ENCODE data around the gene RAB23. TPM values are rescaled to one million over a fixed set of nuclear protein-coding genes. Genes with fewer than 3 reads are reported as not detected.

Gene RAB23
- total and polyA plus RNA-seq, 2 of the 8 experiments (the other 6 are each of a cell fraction or from before 2014, with no cell fraction given), result 6.5 to 17.2 TPM

DNA sequence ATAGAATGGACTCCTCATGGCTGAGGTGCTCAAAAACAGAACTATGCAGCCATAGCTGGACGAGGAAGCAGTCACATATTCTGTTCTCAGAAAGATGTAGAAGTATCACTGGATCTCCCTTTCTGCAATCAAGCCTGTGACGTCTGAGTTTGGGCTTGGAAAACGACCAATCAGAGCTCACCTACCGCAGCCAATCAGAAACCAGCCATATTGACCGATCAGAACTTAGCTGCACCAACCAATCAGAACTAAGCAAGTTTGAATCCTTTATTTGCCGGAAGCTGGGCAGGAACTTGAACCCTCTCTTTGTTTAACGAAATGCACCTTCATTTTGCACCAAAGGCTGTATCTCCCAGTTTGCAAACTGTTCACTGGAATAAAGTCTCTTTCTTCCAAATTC is 21.8 kb upstream of the RAB23 start:
- FAIRE-seq (no peak), DNase-seq (ENCODE audit: low read depth in 1 of 2, low spot score in 2 of 2) (no peak)
- Histone ChIP-seq H3K4me3 (ENCODE audit: extremely low read depth in 1 of 4, insufficient read depth in 2 of 4, low read depth in 3 of 4, low read length in 4 of 4) (no peak overlapping the region), H3K23ac (ENCODE audit: insufficient read length) (no peak overlapping the region), H3K4me2 (ENCODE audit: insufficient read depth in 1 of 2, low read depth in 2 of 2, low read length in 2 of 2) (no peak overlapping the region), H4K20me1 (replicated peaks in 1 of 2; ENCODE audit: control insufficient read depth in 1 of 2, insufficient read depth in 2 of 2, low read length in 2 of 2) (no peaks in the 10 kb centered on the region), H2BK120ac (replicated peaks; ENCODE audit: low read depth, low read length) (no peak overlapping the region), H3K18ac (ENCODE audit: extremely low read depth, low read length) (no peak overlapping the region), H3K14ac (ENCODE audit: insufficient read length) (no peak overlapping the region), H4K8ac (ENCODE audit: extremely low read depth, insufficient read depth, low read length) (no peak overlapping the region), H2AFZ (ENCODE audit: low read length) (no peak overlapping the region), H3K23me2 (ENCODE audit: low read depth, low read length) (no peaks in the 10 kb centered on the region), H3K4me1 (replicated peaks in 1 of 4; ENCODE audit: control insufficient read depth in 3 of 4, insufficient read depth in 4 of 4, low read length in 3 of 4) (no peaks in the 10 kb centered on the region), H3K27me3 (replicated peaks in 1 of 4; ENCODE audit: control insufficient read depth in 3 of 4, extremely low read depth in 1 of 4, insufficient read depth in 3 of 4, low read length in 3 of 4) (no peaks in the 10 kb centered on the region), H3K56ac (replicated peaks; ENCODE audit: insufficient read length, low read depth, low read length) (no peak overlapping the region), H3K36me3 (ENCODE audit: control insufficient read depth in 2 of 4, insufficient read depth in 4 of 4, low read length in 3 of 4) (no peaks in the 10 kb centered on the region), H4K5ac (ENCODE audit: insufficient read length, low read depth, low read length) (no peak overlapping the region), H4K91ac (replicated peaks; ENCODE audit: insufficient read length, low read length) (no peak overlapping the region), H3K79me2 (ENCODE audit: control insufficient read depth in 1 of 2, insufficient read depth in 2 of 2, low read length in 2 of 2) (no peaks in the 10 kb centered on the region), H3K9me3 (ENCODE audit: insufficient read depth in 2 of 2, low read depth in 1 of 2, low read length in 1 of 2) (no peaks in the 10 kb centered on the region), H3K27ac (ENCODE audit: low read depth, low read length) (no peak overlapping the region), H3K4ac (replicated peaks; ENCODE audit: insufficient read length, low read depth, low read length) (no peak overlapping the region), H2BK12ac (ENCODE audit: low read depth, low read length) (no peak overlapping the region), H2BK5ac (ENCODE audit: low read depth, low read length) (no peak overlapping the region), H3K9ac (replicated peaks in 1 of 4; ENCODE audit: extremely low read depth in 1 of 4, low read depth in 3 of 4, low read length in 3 of 4) (no peak overlapping the region), H2BK20ac (ENCODE audit: low read length) (no peak overlapping the region), H2BK15ac (ENCODE audit: low read length) (no peak overlapping the region), H2AK5ac (ENCODE audit: low read depth, low read length) (no peak overlapping the region), H3K79me1 (ENCODE audit: low read depth, low read length) (no peaks in the 10 kb centered on the region)
- ChIA-PET CTCF (ENCODE audit: partially characterized antibody) (interaction anchor here (0.8 kb wide), 1 partner anchor 29 kb away, joined by 3 read pairs; no protein-coding TSS in a partner anchor), POLR2A (ENCODE audit: partially characterized antibody) (no interaction called here)
- 90% methylated on average over 7 of the region's 7 CpGs; no CpG with 5 or more reads in 1 of the 2 experiments for WGBS, 2 experiments (ENCODE audit: extremely low coverage in 1 of 2, insufficient coverage in 1 of 2, insufficient read length in 1 of 2, insufficient replicate concordance in 2 of 2, low coverage in 1 of 2, low lambda C conversion rate in 2 of 2, missing lambda C conversion rate in 1 of 2)
- TF ChIP-seq EP300 (IDR thresholded peaks at IDR 0.05; ENCODE audit: borderline replicate concordance in 1 of 2, low read depth in 2 of 2, low read length in 2 of 2), result no peak
- no peak for TF ChIP-seq MAFK (IDR thresholded peaks at IDR 0.05; ENCODE audit: low read depth, low read length)
- TF ChIP-seq GABPA (IDR thresholded peaks at IDR 0.05; ENCODE audit: borderline replicate concordance, insufficient read depth, low read length), result no peak
- TF ChIP-seq, protein P1, sequence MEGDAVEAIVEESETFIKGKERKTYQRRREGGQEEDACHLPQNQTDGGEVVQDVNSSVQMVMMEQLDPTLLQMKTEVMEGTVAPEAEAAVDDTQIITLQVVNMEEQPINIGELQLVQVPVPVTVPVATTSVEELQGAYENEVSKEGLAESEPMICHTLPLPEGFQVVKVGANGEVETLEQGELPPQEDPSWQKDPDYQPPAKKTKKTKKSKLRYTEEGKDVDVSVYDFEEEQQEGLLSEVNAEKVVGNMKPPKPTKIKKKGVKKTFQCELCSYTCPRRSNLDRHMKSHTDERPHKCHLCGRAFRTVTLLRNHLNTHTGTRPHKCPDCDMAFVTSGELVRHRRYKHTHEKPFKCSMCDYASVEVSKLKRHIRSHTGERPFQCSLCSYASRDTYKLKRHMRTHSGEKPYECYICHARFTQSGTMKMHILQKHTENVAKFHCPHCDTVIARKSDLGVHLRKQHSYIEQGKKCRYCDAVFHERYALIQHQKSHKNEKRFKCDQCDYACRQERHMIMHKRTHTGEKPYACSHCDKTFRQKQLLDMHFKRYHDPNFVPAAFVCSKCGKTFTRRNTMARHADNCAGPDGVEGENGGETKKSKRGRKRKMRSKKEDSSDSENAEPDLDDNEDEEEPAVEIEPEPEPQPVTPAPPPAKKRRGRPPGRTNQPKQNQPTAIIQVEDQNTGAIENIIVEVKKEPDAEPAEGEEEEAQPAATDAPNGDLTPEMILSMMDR (IDR thresholded peaks at IDR 0.05; ENCODE audit: control extremely low read depth in 1 of 3, insufficient read depth in 1 of 3, low read depth in 1 of 3, low read length in 3 of 3), result no peak
- TF ChIP-seq RNF2 (IDR thresholded peaks at IDR 0.05; ENCODE audit: borderline replicate concordance, low read depth, low read length, missing control alignments, poor library complexity, severe bottlenecking), result no peak
- no peak for TF ChIP-seq EGR1 (IDR thresholded peaks at IDR 0.05; ENCODE audit: borderline replicate concordance, low read depth, low read length)
- TF ChIP-seq CBX5 (IDR thresholded peaks at IDR 0.05; ENCODE audit: low read depth, low read length), result no peak
- no peak for TF ChIP-seq RAD21 (IDR thresholded peaks at IDR 0.05 in 1 of 2, conservative IDR thresholded peaks at IDR 0.05 in 1 of 2; ENCODE audit: low read depth in 2 of 2, low read length in 2 of 2)
- TF ChIP-seq YY1 (IDR thresholded peaks at IDR 0.05; ENCODE audit: low read depth, low read length), result no peak
